ENCODE data around the gene PTPRM.

The PTPRM gene

GRCh38 chr18:8350628-8351027 is 783.5 kb downstream of the PTPRM start:
- H3K4me3 ChIP-seq (ENCODE audit: low read length) = no peak overlapping the region
- no peaks in the 10 kb centered on the region for H3F3A ChIP-seq (ENCODE audit: control insufficient read depth, insufficient read depth)
- no peaks in the 10 kb centered on the region for H3K36me3 ChIP-seq (ENCODE audit: control insufficient read depth, low read length)
- no peaks in the 10 kb centered on the region for H3K9me3 ChIP-seq (ENCODE audit: control insufficient read depth, insufficient read depth, low read length)
- no peak for TF ChIP-seq EZH2phosphoT487 (IDR thresholded peaks at IDR 0.05; ENCODE audit: borderline replicate concordance, low read length)
- TF ChIP-seq CTCF (IDR thresholded peaks at IDR 0.05; ENCODE audit: low read depth, low read length, poor library complexity, severe bottlenecking) = no peak
- no peaks in the 10 kb centered on the region for H3K4me1 ChIP-seq (ENCODE audit: control insufficient read depth, low read length)
- no peaks in the 10 kb centered on the region for H3K79me2 ChIP-seq (ENCODE audit: control insufficient read depth, low read length)
- H3K9me2 ChIP-seq (replicated peaks; ENCODE audit: control insufficient read depth, low read length) = no peaks in the 10 kb centered on the region
- H3K27ac ChIP-seq (ENCODE audit: low read depth, low read length) = no peak overlapping the region
- 0 out of 2 replicates have a peak, but pooled peaks cover 2% of the 10 kb centered on the region for H3K27me3 ChIP-seq (ENCODE audit: control insufficient read depth, low read length)
- no peak overlapping the region for H3K4me2 ChIP-seq (ENCODE audit: low read length)
- no peaks in the 10 kb centered on the region for H4K20me1 ChIP-seq (ENCODE audit: control insufficient read depth, insufficient read depth, low read depth, low read length)

- no peaks in the 10 kb centered on the region for H4K20me1 ChIP-seq (ENCODE audit: control insufficient read depth, insufficient read depth, low read depth, low read length)
- no peaks in the 10 kb centered on the region for H3K79me2 ChIP-seq (ENCODE audit: control insufficient read depth, low read length)
- no peak for TF ChIP-seq EZH2phosphoT487 (IDR thresholded peaks at IDR 0.05; ENCODE audit: borderline replicate concordance, low read length)
- no peak for TF ChIP-seq CTCF (IDR thresholded peaks at IDR 0.05; ENCODE audit: low read depth, low read length, poor library complexity, severe bottlenecking)
- 0 out of 2 replicates have a peak, but pooled peaks cover 2% of the 10 kb centered on the region for H3K27me3 ChIP-seq (ENCODE audit: control insufficient read depth, low read length)
- H3F3A ChIP-seq (ENCODE audit: control insufficient read depth, insufficient read depth) = no peaks in the 10 kb centered on the region
- H3K4me3 ChIP-seq (ENCODE audit: low read length) = no peak overlapping the region
- no peak overlapping the region for H3K27ac ChIP-seq (ENCODE audit: low read depth, low read length)
- H3K36me3 ChIP-seq (ENCODE audit: control insufficient read depth, low read length) = no peaks in the 10 kb centered on the region
- H3K9me2 ChIP-seq (replicated peaks; ENCODE audit: control insufficient read depth, low read length) = no peaks in the 10 kb centered on the region
- no peak overlapping the region for H3K4me2 ChIP-seq (ENCODE audit: low read length)
- H3K9me3 ChIP-seq (ENCODE audit: control insufficient read depth, insufficient read depth, low read length) = no peaks in the 10 kb centered on the region
- H3K4me1 ChIP-seq (ENCODE audit: control insufficient read depth, low read length) = no peaks in the 10 kb centered on the region
These were observed 784.0 kb downstream of the PTPRM start for GRCh38 chr18:8351161-8351560.

GRCh38 chr18:8354304-8354703 is 787.2 kb downstream of the PTPRM start:
- no peaks in the 10 kb centered on the region for H3K9me2 ChIP-seq (replicated peaks; ENCODE audit: control insufficient read depth, low read length)
- TF ChIP-seq EZH2phosphoT487 (IDR thresholded peaks at IDR 0.05; ENCODE audit: borderline replicate concordance, low read length) (no peak), CTCF (IDR thresholded peaks at IDR 0.05; ENCODE audit: low read depth, low read length, poor library complexity, severe bottlenecking) (no peak)

More at GRCh38 chr18:8354304-8354703, 787.2 kb downstream of the PTPRM start:
- no peaks in the 10 kb centered on the region for H3K4me1 ChIP-seq (ENCODE audit: control insufficient read depth, low read length)
- H3K4me3 ChIP-seq (ENCODE audit: low read length) = no peak overlapping the region
- no peak overlapping the region for H3K27ac ChIP-seq (ENCODE audit: low read depth, low read length)
- H3K27me3 ChIP-seq (ENCODE audit: control insufficient read depth, low read length) = 0 out of 2 replicates have a peak, but pooled peaks cover 4% of the 10 kb centered on the region
- H3K36me3 ChIP-seq (ENCODE audit: control insufficient read depth, low read length) = no peaks in the 10 kb centered on the region
- H3K4me2 ChIP-seq (ENCODE audit: low read length) = no peak overlapping the region
- H4K20me1 ChIP-seq (ENCODE audit: control insufficient read depth, insufficient read depth, low read depth, low read length) = no peaks in the 10 kb centered on the region
- no peaks in the 10 kb centered on the region for H3F3A ChIP-seq (ENCODE audit: control insufficient read depth, insufficient read depth)
- no peaks in the 10 kb centered on the region for H3K9me3 ChIP-seq (ENCODE audit: control insufficient read depth, insufficient read depth, low read length)
- no peaks in the 10 kb centered on the region for H3K79me2 ChIP-seq (ENCODE audit: control insufficient read depth, low read length)
